Activated naive CD8-positive, alpha-beta T cell treated with anti-CD3 and anti-CD28 coated beads, Interleukin-2, amount 50 U/mL, for 24 hours (primary cell): Measurements from ENCODE around the gene SLCO2A1.

Experiments
- ATAC-seq: fragments of 150-1000 bp; cut with Tn5 transposase; one replicate; pipeline ENCODE4 v1.10.0; 2021
- DNase-seq: peaks from one replicate; pipeline ENCODE4 v3.0.0; 2021
- H3K27ac Mint-ChIP-seq: one replicate; pipeline ENCODE4 v1.8.0; 2021; ENCODE audit warnings: mild to moderate bottlenecking, mixed read lengths
- H3K27me3 Mint-ChIP-seq: one replicate; pipeline ENCODE4 v1.8.0; 2021; ENCODE audit warnings: mixed read lengths
- H3K36me3 Mint-ChIP-seq: one replicate; pipeline ENCODE4 v1.8.0; 2021; ENCODE audit warnings: low read depth, mixed read lengths
- H3K4me1 Mint-ChIP-seq: one replicate; pipeline ENCODE4 v1.8.0; 2021; ENCODE audit warnings: mixed read lengths
- H3K4me3 Mint-ChIP-seq: one replicate; pipeline ENCODE4 v1.8.0; 2021; ENCODE audit warnings: mild to moderate bottlenecking, moderate library complexity, mixed read lengths
- H3K9me3 Mint-ChIP-seq: one replicate; pipeline ENCODE4 v1.8.0; 2021; ENCODE audit warnings: mixed read lengths

The SLCO2A1 gene

GRCh38 chr3:133897547-133897946 is 132.2 kb downstream of the SLCO2A1 start:
- Mint-ChIP-seq H3K27ac (no peak overlapping the region), H3K36me3 (no peaks in the 10 kb centered on the region), H3K4me1 (no peaks in the 10 kb centered on the region), H3K4me3 (no peak overlapping the region), H3K9me3 (no peaks in the 10 kb centered on the region), H3K27me3 (peaks cover 52% of the 10 kb centered on the region)
- no peak for DNase-seq
- no peak for ATAC-seq

GRCh38 chr3:133896002-133896761 is 133.5 kb downstream of the SLCO2A1 start:
- DNase-seq (no peak), ATAC-seq (peak; percentile 5)
- Mint-ChIP-seq H3K27ac (no peak overlapping the region), H3K4me1 (no peaks in the 10 kb centered on the region), H3K9me3 (no peaks in the 10 kb centered on the region), H3K27me3 (peaks cover 44% of the 10 kb centered on the region), H3K4me3 (peak overlapping the region; percentile 53), H3K36me3 (no peaks in the 10 kb centered on the region)

- Mint-ChIP-seq H3K27me3 (peaks cover 43% of the 10 kb centered on the region), H3K27ac (no peak within 1 kb of the TSS), H3K36me3 (no peaks in the 10 kb centered on the region), H3K4me3 (peak within 1 kb of the TSS; percentile 53), H3K9me3 (no peaks in the 10 kb centered on the region), H3K4me1 (no peaks in the 10 kb centered on the region)
- ATAC-seq (peak; percentile 59), DNase-seq (peak; percentile 16)
Observed at GRCh38 chr3:133895208-133896001, 134.3 kb downstream of the SLCO2A1 start, which contains the start of gene RAB6B. Gene RAB6B (minus strand): TSS chr3:133895882. CDS start chr3:133895466, 416 bp downstream.

- no peak for ATAC-seq
- Mint-ChIP-seq H3K36me3 (no peaks in the 10 kb centered on the region), H3K27me3 (peaks cover 43% of the 10 kb centered on the region), H3K9me3 (no peaks in the 10 kb centered on the region), H3K27ac (no peak overlapping the region), H3K4me1 (no peaks in the 10 kb centered on the region), H3K4me3 (no peak overlapping the region)
- DNase-seq = no peak
Observed at GRCh38 chr3:133894353-133895207, 135.1 kb downstream of the SLCO2A1 start.

GRCh38 chr3:133893683-133894352 is 135.9 kb downstream of the SLCO2A1 start:
- Mint-ChIP-seq H3K27ac (no peak overlapping the region), H3K36me3 (no peaks in the 10 kb centered on the region), H3K27me3 (peaks cover 43% of the 10 kb centered on the region), H3K4me1 (no peaks in the 10 kb centered on the region), H3K4me3 (no peak overlapping the region), H3K9me3 (no peaks in the 10 kb centered on the region)
- ATAC-seq = no peak
- no peak for DNase-seq

- Mint-ChIP-seq H3K27me3 (peaks cover 41% of the 10 kb centered on the region), H3K36me3 (no peaks in the 10 kb centered on the region), H3K4me1 (no peaks in the 10 kb centered on the region), H3K9me3 (no peaks in the 10 kb centered on the region), H3K4me3 (no peak overlapping the region), H3K27ac (no peak overlapping the region)
- DNase-seq (no peak), ATAC-seq (no peak)
Observed at GRCh38 chr3:133892541-133893231, 137.0 kb downstream of the SLCO2A1 start.

- Mint-ChIP-seq H3K27ac (no peak overlapping the region), H3K36me3 (no peaks in the 10 kb centered on the region), H3K9me3 (no peaks in the 10 kb centered on the region), H3K4me1 (no peaks in the 10 kb centered on the region), H3K27me3 (peaks cover 33% of the 10 kb centered on the region), H3K4me3 (no peak overlapping the region)
- no peak for DNase-seq
- no peak for ATAC-seq
Observed at GRCh38 chr3:133891662-133892378, 137.9 kb downstream of the SLCO2A1 start.

- H3K27me3 Mint-ChIP-seq = peaks cover 26% of the 10 kb centered on the region
- H3K36me3 Mint-ChIP-seq = no peaks in the 10 kb centered on the region
- no peak for ATAC-seq
- DNase-seq = no peak
- no peaks in the 10 kb centered on the region for H3K9me3 Mint-ChIP-seq
- H3K4me3 Mint-ChIP-seq = no peak overlapping the region
- H3K4me1 Mint-ChIP-seq = no peaks in the 10 kb centered on the region
- H3K27ac Mint-ChIP-seq = no peak overlapping the region
Observed at GRCh38 chr3:133890972-133891644, 138.6 kb downstream of the SLCO2A1 start.

GRCh38 chr3:133890037-133890436 is 139.7 kb downstream of the SLCO2A1 start:
- H3K27ac Mint-ChIP-seq = no peak overlapping the region
- peaks cover 22% of the 10 kb centered on the region for H3K27me3 Mint-ChIP-seq
- H3K36me3 Mint-ChIP-seq = no peaks in the 10 kb centered on the region
- H3K9me3 Mint-ChIP-seq = no peaks in the 10 kb centered on the region
- no peaks in the 10 kb centered on the region for H3K4me1 Mint-ChIP-seq
- ATAC-seq (no peak), DNase-seq (no peak)
- no peak overlapping the region for H3K4me3 Mint-ChIP-seq

- ATAC-seq (no peak), DNase-seq (no peak)
- Mint-ChIP-seq H3K4me3 (no peak overlapping the region), H3K36me3 (no peaks in the 10 kb centered on the region), H3K9me3 (no peaks in the 10 kb centered on the region), H3K4me1 (no peaks in the 10 kb centered on the region), H3K27me3 (peaks cover 14% of the 10 kb centered on the region), H3K27ac (no peak overlapping the region)
Observed at GRCh38 chr3:133888726-133889340, 140.9 kb downstream of the SLCO2A1 start.

GRCh38 chr3:133887803-133888703 is 141.7 kb downstream of the SLCO2A1 start:
- H3K4me3 Mint-ChIP-seq = no peak overlapping the region
- peaks cover 9% of the 10 kb centered on the region for H3K27me3 Mint-ChIP-seq
- H3K9me3 Mint-ChIP-seq = no peaks in the 10 kb centered on the region
- peaks cover 3% of the 10 kb centered on the region for H3K4me1 Mint-ChIP-seq
- no peak for DNase-seq
- no peaks in the 10 kb centered on the region for H3K36me3 Mint-ChIP-seq
- H3K27ac Mint-ChIP-seq = no peak overlapping the region
- no peak for ATAC-seq
